ENCODE measurements around the gene CCDC107. TPM values are rescaled to one million over a fixed set of nuclear protein-coding genes. Genes with fewer than 3 reads are reported as not detected.

Gene CCDC107
- total RNA-seq, 2 experiments from 2014 or later, result 11.4 to 20.3 TPM

DNA sequence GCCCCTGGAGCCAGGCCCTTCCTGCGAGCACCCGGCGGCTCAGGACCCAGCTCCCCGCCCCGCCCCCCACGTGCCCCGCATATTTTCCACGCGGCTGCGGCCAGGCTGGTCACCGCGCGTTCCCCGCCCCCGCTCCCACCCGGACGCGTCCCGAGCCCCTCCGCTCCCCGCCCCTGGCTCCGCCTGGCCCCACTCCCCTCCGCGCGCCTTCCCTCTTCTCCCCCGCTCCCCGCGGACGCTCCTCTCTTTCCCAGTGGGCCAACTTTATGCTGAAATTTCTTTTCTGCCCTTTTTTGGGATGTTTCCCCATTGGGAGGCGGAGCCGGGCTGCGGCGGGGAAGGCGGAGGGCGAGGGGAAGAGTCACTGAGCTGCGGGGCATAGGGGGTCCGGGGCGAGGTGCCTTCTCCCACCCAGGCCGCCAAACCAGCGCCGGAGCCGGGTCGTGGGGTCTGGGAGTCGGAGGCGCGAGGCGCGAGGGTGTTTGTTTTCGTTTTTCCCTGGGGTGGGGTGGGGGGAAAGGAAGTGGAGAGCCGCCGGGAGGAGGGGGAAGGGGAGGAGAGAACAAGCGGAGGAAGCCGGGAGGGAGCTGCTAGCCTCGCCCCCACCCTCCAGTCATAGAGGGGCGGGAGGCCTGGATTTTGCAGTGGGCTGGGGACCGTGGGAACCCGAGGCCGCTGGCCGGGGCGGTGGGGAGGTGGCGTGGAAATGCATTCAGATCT is 32.7 kb downstream of the CCDC107 start:
- BruUV-seq (replicated peaks), result no TSS peak
- Histone ChIP-seq H3K9me2 (ENCODE audit: insufficient read depth, low read length) (no peaks in the 10 kb centered on the region), H3K4me1 (ENCODE audit: insufficient read depth, low read length, poor library complexity, severe bottlenecking) (peaks cover 46% of the 10 kb centered on the region), H3K36me3 (ENCODE audit: insufficient read depth, low read length) (peaks cover 4% of the 10 kb centered on the region), H3K4me2 (ENCODE audit: low read length) (peak overlapping the region; percentile 66), H3K9me3 (ENCODE audit: low read length) (no peaks in the 10 kb centered on the region), H3K4me3 (ENCODE audit: low read depth, low read length, poor library complexity, severe bottlenecking) (peak overlapping the region; percentile 54), H3K79me2 (ENCODE audit: insufficient read depth, low read depth, low read length) (no peaks in the 10 kb centered on the region), H3K27ac (ENCODE audit: low read depth, low read length, poor library complexity, severe bottlenecking) (no peak overlapping the region), H4K20me1 (ENCODE audit: insufficient read depth, low read length) (no peaks in the 10 kb centered on the region), H2AFZ (ENCODE audit: low read length) (peak overlapping the region; percentile 65)
- intact Hi-C loops (cut with micrococcal nuclease; ENCODE audit: unreplicated experiment), result no loop called here
- ChIA-PET POLR2A (interaction anchor here (0.6 to 1.4 kb wide), 5 partner anchors 10 to 38 kb away, joined by 3 to 6 read pairs (median 5); partner anchors contain the start of gene ARHGEF39), CTCF (ENCODE audit: unreplicated experiment) (no interaction called here)
- TF ChIP-seq CTCF (conservative IDR thresholded peaks at IDR 0.05; ENCODE audit: low read length) (no peak), EZH2phosphoT487 (IDR thresholded peaks at IDR 0.05; ENCODE audit: borderline replicate concordance, low read depth, low read length) (no peak)
- DNase-seq (ENCODE audit: low spot score), result no peak

- ChIA-PET CTCF (ENCODE audit: unreplicated experiment) (no interaction called here), POLR2A (interaction anchor here (1.4 kb wide), 1 partner anchor 26 kb away, joined by 6 read pairs; the partner anchor contains the start of gene ARHGEF39)
- Histone ChIP-seq H3K9me2 (ENCODE audit: insufficient read depth, low read length) (no peaks in the 10 kb centered on the region), H3K4me3 (ENCODE audit: low read depth, low read length, poor library complexity, severe bottlenecking) (no peak overlapping the region), H3K4me1 (ENCODE audit: insufficient read depth, low read length, poor library complexity, severe bottlenecking) (peaks cover 43% of the 10 kb centered on the region), H3K4me2 (ENCODE audit: low read length) (peak overlapping the region; percentile 66; the same call in 1 of the 2 replicates), H3K9me3 (ENCODE audit: low read length) (no peaks in the 10 kb centered on the region), H3K79me2 (ENCODE audit: insufficient read depth, low read depth, low read length) (no peaks in the 10 kb centered on the region), H2AFZ (ENCODE audit: low read length) (peak overlapping the region; percentile 65; the same call in 1 of the 2 replicates), H4K20me1 (ENCODE audit: insufficient read depth, low read length) (no peaks in the 10 kb centered on the region), H3K27ac (ENCODE audit: low read depth, low read length, poor library complexity, severe bottlenecking) (no peak overlapping the region), H3K36me3 (ENCODE audit: insufficient read depth, low read length) (peaks cover 9% of the 10 kb centered on the region)
- BruUV-seq (replicated peaks), result no TSS peak
- no peak for DNase-seq (ENCODE audit: low spot score)
- TF ChIP-seq CTCF (conservative IDR thresholded peaks at IDR 0.05; ENCODE audit: low read length) (no peak), EZH2phosphoT487 (IDR thresholded peaks at IDR 0.05; ENCODE audit: borderline replicate concordance, low read depth, low read length) (no peak)
- intact Hi-C loops (cut with micrococcal nuclease; ENCODE audit: unreplicated experiment), result no loop called here
These were observed 33.2 kb downstream of the CCDC107 start for GRCh38 chr9:35691334-35691650.

DNA sequence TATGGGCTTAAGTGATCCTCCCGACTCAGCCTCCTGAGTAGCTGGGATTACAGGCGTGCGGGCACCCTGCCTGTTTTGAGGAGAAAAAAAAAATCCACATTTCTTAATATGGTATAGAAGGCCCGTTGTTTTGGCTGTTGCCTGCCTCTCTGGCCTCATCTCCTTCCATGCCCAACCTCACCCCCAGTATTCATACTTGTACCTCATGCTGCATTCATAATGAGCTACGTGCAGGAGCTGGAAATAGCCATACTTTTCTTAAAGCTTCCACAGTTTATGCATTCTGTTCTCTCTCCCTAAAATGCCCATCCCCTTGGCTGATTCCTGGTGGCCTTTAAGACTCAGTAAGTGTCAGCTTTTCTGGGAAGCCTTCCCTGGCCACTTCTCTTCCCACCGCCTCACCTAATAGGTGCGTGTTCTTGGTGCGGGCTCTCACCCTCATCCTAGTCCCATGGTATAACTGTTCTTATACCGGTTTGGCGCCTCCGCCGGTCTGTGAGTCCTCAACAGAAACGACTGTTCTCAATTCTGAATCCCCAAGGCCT is 33.7 kb downstream of the CCDC107 start:
- H3K9me3 ChIP-seq (ENCODE audit: low read length), result no peaks in the 10 kb centered on the region
- no peak for DNase-seq (ENCODE audit: low spot score)
- peaks cover 38% of the 10 kb centered on the region for H3K4me1 ChIP-seq (ENCODE audit: insufficient read depth, low read length, poor library complexity, severe bottlenecking)
- H4K20me1 ChIP-seq (ENCODE audit: insufficient read depth, low read length), result no peaks in the 10 kb centered on the region
- H3K9me2 ChIP-seq (ENCODE audit: insufficient read depth, low read length), result no peaks in the 10 kb centered on the region
- H3K79me2 ChIP-seq (ENCODE audit: insufficient read depth, low read depth, low read length), result no peaks in the 10 kb centered on the region
- no TSS peak for BruUV-seq (replicated peaks)
- no peak overlapping the region for H3K4me2 ChIP-seq (ENCODE audit: low read length)
- TF ChIP-seq EZH2phosphoT487 (IDR thresholded peaks at IDR 0.05; ENCODE audit: borderline replicate concordance, low read depth, low read length), result no peak
- no peak for TF ChIP-seq CTCF (conservative IDR thresholded peaks at IDR 0.05; ENCODE audit: low read length)
- intact Hi-C loops (cut with micrococcal nuclease; ENCODE audit: unreplicated experiment), result no loop called here
- H3K27ac ChIP-seq (ENCODE audit: low read depth, low read length, poor library complexity, severe bottlenecking), result no peak overlapping the region
- H3K4me3 ChIP-seq (ENCODE audit: low read depth, low read length, poor library complexity, severe bottlenecking), result no peak overlapping the region
- peaks cover 14% of the 10 kb centered on the region for H3K36me3 ChIP-seq (ENCODE audit: insufficient read depth, low read length)
- POLR2A ChIA-PET, result interaction anchor here (1.4 kb wide), 1 partner anchor 27 kb away, joined by 6 read pairs; the partner anchor contains the start of gene ARHGEF39
- CTCF ChIA-PET (ENCODE audit: unreplicated experiment), result interaction anchor here (1.1 kb wide), 1 partner anchor 21 kb away, joined by 3 read pairs; no protein-coding TSS in a partner anchor
- H2AFZ ChIP-seq (ENCODE audit: low read length), result no peak overlapping the region

All from OCI-LY7 (cell line).